GM18511 (cell line): Measurements from ENCODE around the gene NMNAT3.

ENCODE experiments used
- ATAC-seq: cut with Tn5 transposase; IDR thresholded peaks from one replicate; pipeline ENCODE4 v1.9.1; 2021; ENCODE audit warnings: mild to moderate bottlenecking, moderate library complexity; ENCODE audit not compliant: unreplicated experiment

Gene NMNAT3

GRCh38 chr3:139524841-139525636 lies 152.7 kb downstream of the NMNAT3 start:
- no peak for ATAC-seq

GRCh38 chr3:139523718-139524117 lies 154.1 kb downstream of the NMNAT3 start:
- no peak for ATAC-seq

- no peak for ATAC-seq
These were observed 154.6 kb downstream of the NMNAT3 start for GRCh38 chr3:139523166-139523565.

- no peak for ATAC-seq
These were observed 155.4 kb downstream of the NMNAT3 start for GRCh38 chr3:139522421-139522820.

GRCh38 chr3:139521816-139522215 lies 156.0 kb downstream of the NMNAT3 start:
- no peak for ATAC-seq

GRCh38 chr3:139521144-139521543 lies 156.6 kb downstream of the NMNAT3 start:
- no peak for ATAC-seq

GRCh38 chr3:139519998-139520737 lies 157.6 kb downstream of the NMNAT3 start:
- no peak for ATAC-seq

GRCh38 chr3:139518926-139519842 lies 158.6 kb downstream of the NMNAT3 start:
- ATAC-seq: no peak

- ATAC-seq: no peak
These were observed 159.5 kb downstream of the NMNAT3 start for GRCh38 chr3:139518306-139518705.

- no peak for ATAC-seq
These were observed 160.3 kb downstream of the NMNAT3 start for GRCh38 chr3:139517321-139518065.

- ATAC-seq: no peak
These were observed 163.0 kb downstream of the NMNAT3 start for GRCh38 chr3:139514741-139515140.
